Immature natural killer cell (primary cell): ENCODE data around the gene FOXJ2. TPM values are rescaled to one million over a fixed set of nuclear protein-coding genes. Genes with fewer than 3 reads are reported as not detected.
"Not testable (repeated sequence)": the region's sequence is repeated elsewhere in the genome, so short reads cannot be mapped to it uniquely, and the experiment has no call there.

Experiments
- DNase-seq, 3 donors: peaks; one replicate each; pipeline ENCODE4 v3.0.0; 2022; ENCODE audit warnings: mixed read lengths in 1 of 3
- H3K27ac Mint-ChIP-seq, 6 donors: one replicate each; pipeline ENCODE4 v1.8.0; 2020; ENCODE audit warnings: mixed read lengths in 6 of 6, mild to moderate bottlenecking in 5 of 6, inconsistent platforms in 4 of 6, moderate library complexity in 3 of 6
- H3K27me3 Mint-ChIP-seq, 3 donors: one replicate each; pipeline ENCODE4 v1.8.0; 2020 to 2021; ENCODE audit warnings: low read depth in 3 of 3, mild to moderate bottlenecking in 3 of 3, mixed read lengths in 3 of 3, moderate library complexity in 3 of 3, inconsistent platforms in 1 of 3
- H3K36me3 Mint-ChIP-seq, 3 donors: one replicate each; pipeline ENCODE4 v1.8.0; 2020; ENCODE audit warnings: mixed read lengths in 3 of 3, inconsistent platforms in 2 of 3, mild to moderate bottlenecking in 2 of 3
- H3K4me1 Mint-ChIP-seq, 2 donors: one replicate each; pipeline ENCODE4 v1.8.0; 2020; ENCODE audit warnings: inconsistent platforms in 2 of 2, mild to moderate bottlenecking in 2 of 2, mixed read lengths in 2 of 2, moderate library complexity in 1 of 2
- H3K4me3 Mint-ChIP-seq, 5 donors: one replicate each; pipeline ENCODE4 v1.8.0; 2020; ENCODE audit warnings: mild to moderate bottlenecking in 5 of 5, mixed read lengths in 5 of 5, inconsistent platforms in 3 of 5, moderate library complexity in 3 of 5
- H3K9me3 Mint-ChIP-seq, 6 donors: one replicate each; pipeline ENCODE4 v1.8.0; 2020; ENCODE audit warnings: mild to moderate bottlenecking in 6 of 6, mixed read lengths in 6 of 6, inconsistent platforms in 4 of 6, moderate library complexity in 3 of 6
- polyA plus RNA-seq, 3 donors: library from polyadenylated mRNA; unstranded; fragments of 300-500 nt; fragmentation: Illumina TruSeq; gene quantifications; one replicate each; pipeline ENCODE4 v1.2.3, GENCODE V29; 2021

FOXJ2 gene
- polyA plus RNA-seq: 10 to 100 TPM in 1 of 3 donors, 1 to 10 TPM in 2; 2.7 to 15.8 (median 3.3) TPM

DNA sequence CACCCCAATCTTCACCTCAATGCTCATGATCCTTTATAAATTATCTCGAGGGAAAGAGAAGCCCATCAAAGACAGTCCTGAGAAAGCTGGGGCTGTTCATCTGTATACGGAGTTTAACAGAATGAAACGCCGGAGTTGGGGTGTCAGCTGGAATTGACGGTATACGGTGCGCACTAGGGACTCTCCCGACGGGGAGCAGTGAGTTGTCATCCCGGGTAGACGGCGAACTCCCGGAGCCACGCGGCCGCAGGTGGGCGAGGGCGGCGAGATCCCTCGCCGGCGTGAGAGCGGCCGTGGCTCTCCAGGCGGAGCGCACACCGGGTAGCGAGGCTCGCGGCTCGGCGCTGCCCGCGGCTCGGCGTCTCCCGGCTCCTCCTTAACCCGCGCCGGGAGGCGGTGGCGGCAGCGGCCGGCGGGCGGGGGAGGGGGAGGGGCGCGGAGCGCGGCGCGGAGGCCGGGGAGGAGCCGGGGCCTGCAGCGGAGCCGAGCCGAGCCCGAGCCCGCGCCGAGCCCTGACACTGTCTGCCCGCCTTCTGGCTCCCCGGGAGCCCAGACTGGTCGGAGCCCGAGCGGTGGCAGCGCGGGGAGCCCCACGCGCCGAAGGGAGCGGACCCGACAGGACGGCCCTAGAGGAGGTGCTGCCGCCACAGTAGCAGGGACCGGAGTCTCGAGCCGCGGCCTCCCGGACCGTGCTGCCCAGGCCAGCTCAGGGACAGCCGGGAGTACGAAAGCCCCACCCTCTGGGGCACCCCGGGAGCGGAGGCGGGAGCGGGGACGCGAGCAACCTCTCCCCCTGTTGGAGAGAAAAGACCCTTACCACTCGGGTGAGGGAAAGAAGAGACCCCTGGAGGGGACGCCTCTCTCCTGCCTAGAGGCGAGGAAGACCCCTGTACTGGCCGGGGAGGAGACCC is at the start of gene FOXJ2:
FOXJ2 (plus strand) TSS at position 475 of the 911 bp plus-strand sequence. CDS start 7,117 bp downstream, outside the sequence.
- H3K9me3 Mint-ChIP-seq: no peaks in the 10 kb centered on the region
- DNase-seq: peak; percentile 78 to 82 (median 81)
- peak within 1 kb of the TSS; percentile 83 to 90 (median 86) for H3K4me3 Mint-ChIP-seq
- peaks cover 54 to 59% of the 10 kb centered on the region in 2 donors for H3K4me1 Mint-ChIP-seq
- peaks cover 2 to 19% (median 11%) of the 10 kb centered on the region in 3 donors for H3K27me3 Mint-ChIP-seq
- H3K36me3 Mint-ChIP-seq: no peaks in the 10 kb centered on the region
- H3K27ac Mint-ChIP-seq: peak within 1 kb of the TSS; percentile 79 to 93 (median 87)

DNA sequence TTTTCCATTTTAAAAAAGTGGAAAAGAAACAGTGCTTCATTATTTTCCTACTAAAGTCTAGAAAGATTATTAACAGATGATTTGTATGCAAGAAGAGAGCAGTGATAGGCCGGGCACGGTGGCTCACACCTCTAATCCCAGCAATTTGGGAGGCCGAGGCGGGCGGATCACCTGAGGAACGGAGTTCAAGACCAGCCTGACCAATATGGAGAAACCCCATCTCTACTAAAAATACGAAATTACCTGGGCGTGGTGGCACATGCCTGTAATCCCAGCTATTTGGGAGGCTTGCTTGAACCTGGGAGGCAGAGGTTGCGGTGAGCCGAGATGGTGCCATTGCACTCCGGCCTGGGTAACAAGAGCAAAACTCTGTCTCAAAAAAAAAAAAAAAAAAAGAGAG is 49.5 kb upstream of the FOXJ2 start:
- H3K4me1 Mint-ChIP-seq, H3K27ac Mint-ChIP-seq, H3K4me3 Mint-ChIP-seq, H3K27me3 Mint-ChIP-seq, H3K9me3 Mint-ChIP-seq, H3K36me3 Mint-ChIP-seq, DNase-seq: not testable (repeated sequence)

DNA sequence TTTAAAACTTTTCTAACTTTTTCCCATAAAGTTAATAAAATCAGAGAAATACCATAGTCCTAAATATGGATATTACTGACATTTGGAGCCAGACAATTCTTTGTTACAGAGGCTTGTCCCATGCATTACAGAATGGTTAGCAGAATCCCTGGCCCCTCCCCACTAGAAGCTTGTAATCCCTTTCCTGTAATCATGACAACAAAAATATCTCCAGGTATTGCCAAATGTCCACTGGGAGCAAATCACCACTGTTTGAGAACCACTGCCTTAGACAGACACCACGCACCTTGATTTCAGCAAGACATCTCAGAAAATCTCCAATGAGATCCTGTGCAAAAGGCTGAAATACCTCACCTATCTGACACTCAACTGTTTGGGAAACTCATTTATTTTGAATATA is 49.1 kb upstream of the FOXJ2 start:
- H3K27ac Mint-ChIP-seq: peak overlapping the region in 2 of 6 donors; percentile 3 to 4
- H3K4me3 Mint-ChIP-seq, H3K27me3 Mint-ChIP-seq, H3K36me3 Mint-ChIP-seq, H3K9me3 Mint-ChIP-seq, H3K4me1 Mint-ChIP-seq, DNase-seq: not testable (repeated sequence)

DNA sequence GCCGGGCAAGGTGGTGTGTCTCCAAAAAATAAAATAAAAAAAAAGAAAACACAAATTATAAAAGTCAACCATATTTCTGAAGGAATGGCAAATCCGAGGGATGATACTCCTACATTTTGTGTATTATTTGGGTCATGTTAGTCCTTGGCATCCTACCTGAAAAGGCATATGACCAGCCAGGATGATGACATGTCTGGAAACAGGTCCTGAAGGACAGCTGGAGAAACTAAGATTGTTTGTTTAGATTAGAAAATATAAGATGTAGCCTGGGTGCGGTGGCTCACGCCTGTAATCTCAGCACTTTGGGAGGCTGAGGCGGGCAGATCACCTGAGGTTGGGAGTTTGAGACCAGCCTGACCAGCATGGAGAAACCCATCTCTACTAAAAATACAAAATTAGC is 47.6 kb upstream of the FOXJ2 start:
- H3K36me3 Mint-ChIP-seq: no peaks in the 10 kb centered on the region
- H3K27me3 Mint-ChIP-seq: peaks cover 0 to 2% (median 2%) of the 10 kb centered on the region in 3 donors
- H3K9me3 Mint-ChIP-seq: no peaks in the 10 kb centered on the region
- H3K4me3 Mint-ChIP-seq: no peak overlapping the region
- H3K27ac Mint-ChIP-seq: no peak overlapping the region
- DNase-seq: no peak
- peaks cover 9% of the 10 kb centered on the region in 2 donors for H3K4me1 Mint-ChIP-seq

DNA sequence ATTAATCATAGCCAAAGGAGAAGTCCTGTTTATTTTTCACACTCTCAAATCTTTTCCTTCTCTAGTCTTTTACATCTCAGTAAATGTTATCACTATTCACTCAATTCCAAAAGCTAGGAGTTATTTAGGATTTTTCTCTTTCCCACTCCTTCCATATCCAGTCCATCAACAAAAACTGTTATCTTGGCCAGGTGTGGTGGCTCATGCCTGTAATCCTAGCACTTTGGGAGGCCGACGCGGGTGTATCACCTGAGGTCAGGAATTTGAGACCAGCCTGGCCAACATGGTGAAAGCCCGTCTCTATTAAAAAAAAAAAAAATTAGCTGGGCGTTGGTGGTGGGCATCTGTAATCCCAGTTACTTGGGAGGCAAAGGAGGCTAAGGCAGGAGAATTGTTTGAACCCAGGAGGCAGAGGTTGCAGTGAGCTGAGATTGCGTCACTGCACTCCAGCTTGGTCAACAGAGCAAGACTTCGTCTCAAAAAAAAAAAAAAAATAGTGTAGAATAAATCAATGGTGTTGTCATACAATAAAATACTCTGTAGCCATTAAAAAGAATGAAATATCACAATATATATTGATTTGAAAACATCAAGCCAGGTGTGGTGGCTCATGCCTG is 46.6 kb upstream of the FOXJ2 start:
- Mint-ChIP-seq H3K36me3 (no peaks in the 10 kb centered on the region), H3K27ac (peak overlapping the region in 1 of 6 donors; percentile 19), H3K4me3 (no peak overlapping the region), H3K27me3 (peaks cover 0 to 2% (median 2%) of the 10 kb centered on the region in 3 donors), H3K9me3 (no peaks in the 10 kb centered on the region), H3K4me1 (peaks cover 19% of the 10 kb centered on the region in 2 donors)
- DNase-seq: no peak

DNA sequence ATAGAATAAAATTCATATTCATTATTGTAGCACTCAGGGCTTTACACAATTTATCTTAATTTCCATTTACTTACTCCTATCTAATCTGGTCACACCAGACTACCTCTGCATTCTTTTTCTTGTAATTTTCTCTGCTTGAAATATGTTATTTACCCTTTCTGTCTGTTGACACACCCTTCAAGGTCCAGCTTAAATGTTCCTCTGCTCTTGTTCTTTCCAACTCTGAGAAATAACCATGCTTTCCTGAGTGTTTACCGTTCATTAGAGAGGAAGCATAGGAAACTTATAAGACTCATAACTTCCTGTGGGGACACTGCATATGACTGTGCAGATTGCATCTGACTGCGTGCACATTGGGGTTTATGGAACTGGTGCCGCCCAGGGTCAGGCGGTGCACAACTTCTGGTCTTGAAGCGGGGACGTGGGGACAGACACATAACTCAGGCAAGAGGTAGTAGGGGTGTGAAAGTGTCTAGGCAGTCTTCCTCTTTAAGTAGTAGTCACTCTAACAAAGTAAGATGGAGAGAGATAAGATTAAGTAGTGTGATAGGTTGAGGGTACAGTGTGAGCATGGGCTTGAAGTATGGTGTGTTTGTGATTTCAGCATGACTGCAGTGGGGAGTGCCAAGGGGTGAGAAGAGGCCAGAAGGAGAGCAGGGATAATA is 42.6 kb upstream of the FOXJ2 start:
- Mint-ChIP-seq H3K9me3 (no peaks in the 10 kb centered on the region), H3K4me3 (peak overlapping the region; percentile 67 to 77 (median 71)), H3K36me3 (no peaks in the 10 kb centered on the region), H3K4me1 (peaks cover 27% of the 10 kb centered on the region in 2 donors), H3K27me3 (peaks cover 0 to 2% (median 2%) of the 10 kb centered on the region in 3 donors), H3K27ac (peak overlapping the region; percentile 83 to 95 (median 94))
- peak; percentile 80 to 82 (median 81) for DNase-seq

DNA sequence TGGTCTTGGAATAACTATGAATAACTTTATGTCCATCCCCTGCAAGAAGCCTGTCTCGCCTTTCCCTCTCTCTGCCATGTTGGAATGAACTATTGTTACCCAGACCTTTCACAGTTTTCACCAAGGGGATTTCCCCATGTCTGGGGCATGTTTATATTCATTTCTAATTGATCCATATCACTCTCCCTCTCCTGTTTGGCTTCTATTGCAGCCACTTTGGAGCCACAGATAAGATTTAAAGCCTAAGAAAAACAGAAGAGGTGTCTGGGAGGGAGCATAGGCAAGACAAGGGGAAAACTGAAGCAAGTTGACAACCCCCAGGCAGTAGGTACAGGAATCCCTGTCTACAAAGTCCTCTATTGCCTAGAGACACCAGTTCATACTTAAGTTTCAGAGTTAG is 41.0 kb upstream of the FOXJ2 start:
- peaks cover 0 to 2% (median 1%) of the 10 kb centered on the region in 3 donors for H3K27me3 Mint-ChIP-seq
- H3K4me3 Mint-ChIP-seq: peak overlapping the region in 1 of 5 donors; percentile 28
- H3K36me3 Mint-ChIP-seq: no peaks in the 10 kb centered on the region

DNA sequence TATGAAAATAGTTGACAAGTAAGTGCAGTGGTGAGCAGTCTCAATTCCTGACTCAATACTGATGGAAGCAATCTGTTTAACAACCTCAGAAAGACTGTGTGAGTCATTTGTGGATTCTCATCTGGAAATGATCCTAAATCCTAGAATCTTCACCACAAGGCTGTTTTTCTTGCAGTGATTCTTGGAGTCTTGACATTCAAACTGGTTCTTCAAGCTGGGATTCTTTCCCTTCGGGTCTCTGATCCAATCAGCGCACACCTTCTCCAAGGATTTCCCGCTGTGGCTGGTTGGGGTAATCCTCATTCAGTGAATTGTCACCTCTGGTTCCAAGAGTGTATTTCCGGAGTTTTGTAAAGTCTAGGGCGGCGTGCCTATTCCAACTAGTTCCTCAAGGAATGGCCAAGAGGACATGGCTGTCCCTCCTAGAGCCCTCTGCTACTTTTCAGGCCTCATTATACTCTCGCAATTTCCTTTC is 37.7 kb upstream of the FOXJ2 start:
- H3K9me3 Mint-ChIP-seq: no peaks in the 10 kb centered on the region
- H3K36me3 Mint-ChIP-seq: no peaks in the 10 kb centered on the region
- H3K4me3 Mint-ChIP-seq: no peak overlapping the region
- no peaks in the 10 kb centered on the region for H3K27me3 Mint-ChIP-seq
- no peak for DNase-seq
- H3K4me1 Mint-ChIP-seq: peaks cover 20% of the 10 kb centered on the region in 2 donors
- peak overlapping the region in 2 of 6 donors; percentile 46 to 71 for H3K27ac Mint-ChIP-seq

More for the DNA sequence above, 41.0 kb upstream of the FOXJ2 start:
- DNase-seq: no peak
- Mint-ChIP-seq H3K27ac (peak overlapping the region; percentile 4 to 94 (median 81)), H3K9me3 (no peaks in the 10 kb centered on the region), H3K4me1 (peaks cover 27 to 28% of the 10 kb centered on the region in 2 donors)

DNA sequence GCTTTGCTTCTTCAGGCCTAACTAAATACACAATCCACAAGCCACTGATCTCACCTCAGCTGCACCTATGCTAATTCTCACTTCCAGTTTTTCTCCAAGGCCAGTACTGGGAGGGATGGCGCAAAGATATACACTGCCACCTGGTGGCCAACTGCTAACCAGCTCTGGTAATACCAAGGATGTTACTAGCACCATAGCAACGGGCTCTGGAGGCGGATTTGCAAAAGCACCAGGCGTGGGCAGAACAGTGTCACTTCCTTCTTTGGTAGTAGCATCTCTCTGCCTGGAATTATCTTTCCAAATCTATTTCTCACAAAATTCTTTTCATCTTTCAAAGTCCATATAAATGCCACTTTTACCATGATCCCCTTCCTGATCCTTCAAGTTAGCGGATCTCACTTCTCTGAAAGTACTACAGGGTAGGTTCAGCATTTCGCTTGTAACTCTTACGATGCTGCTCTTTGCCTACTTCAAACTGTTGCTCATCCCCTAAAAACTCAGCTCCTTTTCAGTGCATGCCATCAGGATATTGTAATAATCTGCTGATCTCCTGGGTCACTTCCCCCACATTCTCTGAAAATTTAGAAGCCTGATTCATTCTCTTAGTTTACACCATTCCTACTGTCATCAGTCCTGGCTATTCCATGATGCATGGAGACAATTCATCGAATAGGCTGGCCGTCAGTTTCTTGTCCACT is 37.1 kb upstream of the FOXJ2 start:
- peak; percentile 77 to 83 (median 82) for DNase-seq
- Mint-ChIP-seq H3K36me3 (no peaks in the 10 kb centered on the region), H3K27me3 (no peaks in the 10 kb centered on the region), H3K9me3 (no peaks in the 10 kb centered on the region), H3K27ac (no peak overlapping the region), H3K4me3 (no peak overlapping the region), H3K4me1 (peaks cover 13 to 14% of the 10 kb centered on the region in 2 donors)

DNA sequence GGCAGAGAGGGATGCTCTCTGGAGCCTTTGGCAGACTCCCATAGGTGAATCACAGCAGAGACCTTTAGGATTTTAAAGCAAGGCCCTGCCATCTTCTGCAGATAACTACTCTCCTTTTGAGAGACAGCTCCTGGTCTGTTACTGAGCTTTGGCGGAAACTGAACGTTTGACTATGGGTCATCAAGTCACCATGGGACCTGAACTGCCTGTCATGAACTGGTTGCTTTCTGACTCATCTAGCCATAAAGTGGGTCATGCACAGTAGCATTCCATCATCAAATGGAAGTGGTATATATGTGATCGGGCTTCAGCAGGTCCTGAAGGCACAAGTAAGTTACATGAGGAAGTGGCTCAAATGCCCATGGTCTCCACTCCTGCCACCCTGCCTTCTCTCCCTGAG is 31.7 kb upstream of the FOXJ2 start:
- H3K9me3 Mint-ChIP-seq, DNase-seq, H3K4me3 Mint-ChIP-seq, H3K36me3 Mint-ChIP-seq, H3K27me3 Mint-ChIP-seq, H3K4me1 Mint-ChIP-seq, H3K27ac Mint-ChIP-seq: not testable (repeated sequence)

DNA sequence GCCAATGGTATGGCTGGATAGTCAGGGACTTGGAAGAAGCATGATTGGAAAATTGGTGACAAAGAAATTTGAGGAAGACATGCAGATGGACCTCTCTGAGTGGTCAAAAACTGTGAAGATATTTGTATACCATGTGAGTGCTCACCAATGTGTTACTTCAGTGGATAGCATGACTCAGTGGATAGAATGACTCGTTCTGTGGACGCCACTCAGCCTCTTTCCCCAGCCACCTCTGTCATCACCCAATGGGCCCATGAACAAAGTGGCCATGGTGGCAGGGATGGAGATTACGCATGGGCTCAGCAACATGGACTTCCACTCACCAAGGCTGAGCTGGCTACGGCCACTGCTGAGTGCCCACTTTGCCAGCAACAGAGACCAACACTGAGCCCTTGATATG is 31.0 kb upstream of the FOXJ2 start:
- not testable (repeated sequence) for DNase-seq, H3K4me1 Mint-ChIP-seq, H3K36me3 Mint-ChIP-seq, H3K4me3 Mint-ChIP-seq, H3K9me3 Mint-ChIP-seq, H3K27me3 Mint-ChIP-seq, H3K27ac Mint-ChIP-seq

DNA sequence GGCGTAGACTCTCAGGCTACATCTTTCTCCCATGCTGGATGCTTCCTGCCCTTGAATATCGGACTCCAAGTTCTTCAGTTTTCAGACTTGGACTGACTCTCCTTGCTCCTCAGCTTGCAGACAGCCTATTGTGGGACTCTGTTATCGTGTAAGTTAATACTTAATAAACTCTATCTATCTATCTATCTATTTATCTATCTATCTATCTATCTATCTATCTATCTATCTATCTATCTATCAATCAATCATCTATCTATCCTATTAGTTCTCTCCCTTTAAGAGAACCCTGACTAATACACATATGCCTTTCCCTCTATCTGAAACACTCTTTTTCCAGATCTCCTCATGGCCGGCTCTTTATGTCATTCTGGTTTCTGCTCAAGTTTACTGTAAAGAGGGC is 27.6 kb upstream of the FOXJ2 start:
- H3K4me3 Mint-ChIP-seq, H3K9me3 Mint-ChIP-seq, DNase-seq, H3K4me1 Mint-ChIP-seq, H3K36me3 Mint-ChIP-seq, H3K27ac Mint-ChIP-seq: not testable (repeated sequence)
- H3K27me3 Mint-ChIP-seq: peaks cover 2 to 10% (median 4%) of the 10 kb centered on the region in 3 donors

DNA sequence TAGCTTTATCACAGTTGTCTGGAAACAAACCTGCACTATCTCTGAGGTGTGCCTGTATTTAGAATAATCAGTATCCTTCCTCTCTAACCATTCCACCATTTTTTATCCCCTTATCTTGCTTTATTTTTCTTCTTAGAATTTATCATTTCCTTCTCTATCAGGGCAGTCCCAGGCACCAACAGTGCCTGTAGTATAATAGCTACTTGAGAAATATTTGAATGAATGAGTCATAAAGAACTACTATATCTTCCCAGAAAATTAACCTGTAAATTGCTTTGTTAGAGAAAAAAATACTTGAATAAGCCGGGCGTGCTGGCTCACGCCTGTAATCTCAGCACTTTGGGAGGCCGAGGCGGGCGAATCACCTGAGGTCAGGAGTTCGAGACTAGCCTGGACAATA is 21.2 kb upstream of the FOXJ2 start:
- Mint-ChIP-seq H3K4me1 (no peaks in the 10 kb centered on the region), H3K9me3 (no peaks in the 10 kb centered on the region), H3K36me3 (peaks cover 0 to 3% (median 0%) of the 10 kb centered on the region in 3 donors), H3K4me3 (no peak overlapping the region), H3K27me3 (peaks cover 1 to 12% (median 9%) of the 10 kb centered on the region in 3 donors), H3K27ac (no peak overlapping the region)
- no peak for DNase-seq
